H9 (cell line): ENCODE results near the gene TXNDC9. TPM values are rescaled to one million over a fixed set of nuclear protein-coding genes. Genes with fewer than 3 reads are reported as not detected.

ENCODE experiments used
- DNase-seq: peaks from one replicate; pipeline ENCODE4 v3.0.0-alpha.2; 2017
- H2AFZ ChIP-seq: one replicate; pipeline ENCODE4 v1.6.1; 2013; ENCODE audit warnings: mild to moderate bottlenecking, low read length, control low read depth, moderate library complexity
- H2AK5ac ChIP-seq: 2 replicates; pipeline ENCODE4 v1.6.1; 2013; ENCODE audit warnings: low read length, control low read depth, mixed read lengths; ENCODE audit not compliant: insufficient read length
- H2BK120ac ChIP-seq: one replicate; pipeline ENCODE4 v1.6.1; 2013; ENCODE audit warnings: low read depth, mild to moderate bottlenecking, low read length, control low read depth, inconsistent platforms; ENCODE audit not compliant: poor library complexity, severe bottlenecking
- H2BK12ac ChIP-seq: 2 replicates; pipeline ENCODE4 v1.6.1; 2013; ENCODE audit warnings: low read length, control low read depth, mixed read lengths, low read depth; ENCODE audit not compliant: insufficient read length
- H2BK15ac ChIP-seq: 2 replicates; pipeline ENCODE4 v1.6.1; 2013; ENCODE audit warnings: low read depth, low read length, control low read depth
- H2BK20ac ChIP-seq: one replicate; pipeline ENCODE4 v1.6.1; 2013; ENCODE audit warnings: low read depth, mild to moderate bottlenecking, low read length, control low read depth, inconsistent platforms; ENCODE audit not compliant: poor library complexity, severe bottlenecking
- H2BK5ac ChIP-seq: 2 replicates; pipeline ENCODE4 v1.6.1; 2013; ENCODE audit warnings: low read length, control low read depth, mixed read lengths; ENCODE audit not compliant: insufficient read length
- H3K14ac ChIP-seq: 2 replicates; pipeline ENCODE4 v1.6.1; 2013; ENCODE audit warnings: low read length, control low read depth; ENCODE audit not compliant: insufficient read depth
- H3K18ac ChIP-seq: 2 replicates; pipeline ENCODE4 v1.6.1; 2013; ENCODE audit warnings: low read depth, mild to moderate bottlenecking, mixed read lengths, low read length, control low read depth; ENCODE audit not compliant: insufficient read length
- H3K23ac ChIP-seq: 2 replicates; pipeline ENCODE4 v1.6.1; 2013; ENCODE audit warnings: low read length, control low read depth, mixed read lengths, low read depth; ENCODE audit not compliant: insufficient read length
- H3K23me2 ChIP-seq: 2 replicates; pipeline ENCODE4 v1.6.1; 2013; ENCODE audit warnings: low read depth, mild to moderate bottlenecking, mixed read lengths, low read length, control low read depth; ENCODE audit not compliant: insufficient read length, poor library complexity, severe bottlenecking
- H3K27ac ChIP-seq: 2 replicates; pipeline ENCODE4 v1.5.1; 2013; ENCODE audit warnings: low read length, control low read depth, mixed read lengths, low read depth; ENCODE audit not compliant: insufficient read length
- H3K27me3 ChIP-seq: 2 replicates; pipeline ENCODE4 v1.6.1; 2013; ENCODE audit warnings: low read length, control low read depth, inconsistent platforms; ENCODE audit not compliant: insufficient read depth
- H3K4ac ChIP-seq: 2 replicates; pipeline ENCODE4 v1.6.1; 2013; ENCODE audit warnings: low read depth, mild to moderate bottlenecking, control low read depth, inconsistent platforms, low read length, moderate library complexity
- H3K4me1 ChIP-seq: 2 replicates; pipeline ENCODE4 v1.6.1; 2013; ENCODE audit warnings: low read length, control low read depth, inconsistent platforms; ENCODE audit not compliant: insufficient read depth
- H3K4me2 ChIP-seq: 2 replicates; pipeline ENCODE4 v1.6.1; 2013; ENCODE audit warnings: low read length, control low read depth, mixed read lengths; ENCODE audit not compliant: insufficient read length, insufficient read depth
- H3K56ac ChIP-seq: 2 replicates; pipeline ENCODE4 v1.6.1; 2013; ENCODE audit warnings: low read depth, mild to moderate bottlenecking, mixed read lengths, low read length, control low read depth; ENCODE audit not compliant: insufficient read length
- H3K79me1 ChIP-seq: 2 replicates; pipeline ENCODE4 v1.6.1; 2013; ENCODE audit warnings: low read depth, mild to moderate bottlenecking, moderate library complexity, low read length, control low read depth, inconsistent platforms; ENCODE audit not compliant: insufficient read depth, poor library complexity, severe bottlenecking
- H3K79me2 ChIP-seq: 2 replicates; pipeline ENCODE4 v1.6.1; 2013; ENCODE audit warnings: low read length, control low read depth, inconsistent platforms; ENCODE audit not compliant: insufficient read depth
- H3K9ac ChIP-seq: 2 replicates; pipeline ENCODE4 v1.6.1; 2013; ENCODE audit warnings: low read length, control low read depth, mixed read lengths; ENCODE audit not compliant: insufficient read length; ENCODE audit errors: extremely low read depth
- H3K9me3 ChIP-seq: one replicate; pipeline ENCODE4 v1.6.1; 2013; ENCODE audit warnings: low read depth, low read length, inconsistent platforms; ENCODE audit not compliant: control insufficient read depth
- H3T11ph ChIP-seq: one replicate; pipeline ENCODE4 v1.6.1; 2013; ENCODE audit warnings: mild to moderate bottlenecking, low read length, control low read depth, inconsistent platforms
- H4K20me1 ChIP-seq: one replicate; pipeline ENCODE4 v1.6.1; 2013; ENCODE audit not compliant: control insufficient read depth, insufficient read length, insufficient read depth
- H4K5ac ChIP-seq: 2 replicates; pipeline ENCODE4 v1.6.1; 2013; ENCODE audit warnings: low read depth, mild to moderate bottlenecking, mixed read lengths, low read length, control low read depth; ENCODE audit not compliant: insufficient read length
- H4K8ac ChIP-seq: replicated peaks from 2 replicates; pipeline ENCODE4 v1.6.1; 2013; ENCODE audit warnings: low read length, control low read depth, mixed read lengths, low read depth; ENCODE audit not compliant: insufficient read length
- H4K91ac ChIP-seq: 2 replicates; pipeline ENCODE4 v1.6.1; 2013; ENCODE audit warnings: low read depth, mild to moderate bottlenecking, moderate library complexity, mixed read lengths, low read length, control low read depth; ENCODE audit not compliant: insufficient read length
- H3K27ac Mint-ChIP-seq, 3 experiments: 2 replicates in 2 of 3; 3 replicates in 1 of 3; pipeline ENCODE4 v1.8.0; 2020 to 2021; ENCODE audit warnings: mixed read lengths in 3 of 3, mild to moderate bottlenecking in 1 of 3, moderate library complexity in 1 of 3
- H3K27me3 Mint-ChIP-seq: 2 replicates; pipeline ENCODE4 v1.8.0; 2021; ENCODE audit warnings: low read depth, mild to moderate bottlenecking, moderate library complexity, mixed read lengths
- H3K36me3 Mint-ChIP-seq, 3 experiments: 2 replicates in 2 of 3; 3 replicates in 1 of 3; pipeline ENCODE4 v1.8.0; 2020 to 2021; ENCODE audit warnings: low read depth in 3 of 3, mixed read lengths in 3 of 3; ENCODE audit not compliant: insufficient read depth in 1 of 3
- H3K4me1 Mint-ChIP-seq, 2 experiments: 2 replicates each; pipeline ENCODE4 v1.8.0; 2020; ENCODE audit warnings: mixed read lengths in 2 of 2
- H3K4me3 Mint-ChIP-seq, 2 experiments: 2 replicates in 1 of 2; 3 replicates in 1 of 2; pipeline ENCODE4 v1.8.0; 2020 to 2021; ENCODE audit warnings: mild to moderate bottlenecking in 2 of 2, mixed read lengths in 2 of 2, moderate library complexity in 1 of 2
- H3K9me3 Mint-ChIP-seq, 2 experiments: 2 replicates in 1 of 2; 3 replicates in 1 of 2; pipeline ENCODE4 v1.8.0; 2020; ENCODE audit warnings: mild to moderate bottlenecking in 2 of 2, mixed read lengths in 2 of 2, moderate library complexity in 1 of 2
- CTCF ChIP-seq: fragments of 200-600 bp; sonication (generic); conservative IDR thresholded peaks from 3 replicates; pipeline ENCODE4 v1.8.0; 2021; ENCODE audit warnings: antibody characterized with exemption, mild to moderate bottlenecking
- WGBS: extraction: QIAGEN DNeasy Blood & Tissue Kit; methylation state at CpG from one replicate; pipeline ENCODE4 v1.1.7; 2013; ENCODE audit warnings: missing lambda C conversion rate, low lambda C conversion rate, mixed read lengths; ENCODE audit not compliant: insufficient read length; ENCODE audit errors: extremely low coverage; 5-methylcytosine and 5-hydroxymethylcytosine counted together
- total RNA-seq: library from RNA; stranded (reverse); gene quantifications from 2 replicates; pipeline ENCODE4 v1.2.1, GENCODE V29; 2021

TXNDC9 gene
- total RNA-seq, 1 experiment from 2014 or later, result 37.7 TPM

DNA sequence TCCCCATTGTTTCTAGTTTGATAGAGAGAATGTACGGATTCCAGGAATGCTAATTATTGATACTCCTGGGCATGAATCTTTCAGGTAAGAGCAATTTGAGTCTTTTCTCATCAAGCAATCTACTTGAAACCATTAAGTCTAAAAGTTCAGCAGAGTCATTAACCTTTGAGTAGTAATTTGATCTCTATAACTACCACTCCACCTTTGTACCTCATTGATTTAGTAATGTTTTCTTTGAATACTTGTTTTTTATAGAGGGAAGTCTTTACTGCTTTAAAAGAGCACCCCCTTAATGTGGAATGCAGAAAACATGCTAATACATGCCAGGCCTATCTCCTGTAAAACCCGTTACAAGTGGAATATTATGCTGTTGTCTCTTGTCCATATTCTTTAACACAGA lies 46.0 kb upstream of the TXNDC9 start:
- Mint-ChIP-seq H3K9me3 (no peaks in the 10 kb centered on the region), H3K27me3 (no peaks in the 10 kb centered on the region), H3K4me1 (peaks cover 18 to 24% of the 10 kb centered on the region in 2 experiments), H3K4me3 (no peak overlapping the region), H3K27ac (peak overlapping the region in 2 of 3 experiments; percentile 38 to 62; a peak in 3 of 7 replicates), H3K36me3 (peaks cover 45 to 73% (median 72%) of the 10 kb centered on the region in 3 experiments)
- Histone ChIP-seq H3K56ac (no peak overlapping the region), H2BK5ac (no peak overlapping the region), H4K8ac (no peak overlapping the region), H3T11ph (no peak overlapping the region), H2BK120ac (no peak overlapping the region), H3K79me1 (no peaks in the 10 kb centered on the region), H3K9me3 (no peaks in the 10 kb centered on the region), H3K79me2 (no peaks in the 10 kb centered on the region; the same call in 1 of the 2 replicates), H2BK15ac (no peak overlapping the region), H3K27me3 (no peaks in the 10 kb centered on the region), H4K5ac (no peak overlapping the region), H2BK20ac (no peak overlapping the region), H3K18ac (no peak overlapping the region), H3K14ac (no peak overlapping the region), H2AK5ac (no peak overlapping the region), H4K91ac (no peak overlapping the region), H3K4ac (no peak overlapping the region), H3K23me2 (no peaks in the 10 kb centered on the region), H2BK12ac (no peak overlapping the region), H4K20me1 (no peaks in the 10 kb centered on the region), H3K27ac (no peak overlapping the region), H3K4me2 (no peak overlapping the region), H3K4me1 (no peaks in the 10 kb centered on the region; the same call in 1 of the 2 replicates), H2AFZ (no peak overlapping the region), H3K23ac (no peak overlapping the region), H3K9ac (no peak overlapping the region)
- TF ChIP-seq CTCF, result no peak
- no peak for DNase-seq
- no CpG with 5 or more reads among the region's 2 CpGs for WGBS
